Stimulated activated CD8-positive, alpha-beta memory T cell treated with anti-CD3 and anti-CD28 coated beads, Interleukin-15, amount 100 ng/mL, for 1 hour (primary cell): Measurements from ENCODE around the gene CNDP1.
"Not testable (repeated sequence)": the region's sequence is repeated elsewhere in the genome, so short reads cannot be mapped to it uniquely, and the experiment has no call there.

ENCODE experiments used
- DNase-seq: peaks from one replicate; pipeline ENCODE4 v3.0.0-alpha.2; 2020; ENCODE audit warnings: low read depth

CNDP1 gene

DNA sequence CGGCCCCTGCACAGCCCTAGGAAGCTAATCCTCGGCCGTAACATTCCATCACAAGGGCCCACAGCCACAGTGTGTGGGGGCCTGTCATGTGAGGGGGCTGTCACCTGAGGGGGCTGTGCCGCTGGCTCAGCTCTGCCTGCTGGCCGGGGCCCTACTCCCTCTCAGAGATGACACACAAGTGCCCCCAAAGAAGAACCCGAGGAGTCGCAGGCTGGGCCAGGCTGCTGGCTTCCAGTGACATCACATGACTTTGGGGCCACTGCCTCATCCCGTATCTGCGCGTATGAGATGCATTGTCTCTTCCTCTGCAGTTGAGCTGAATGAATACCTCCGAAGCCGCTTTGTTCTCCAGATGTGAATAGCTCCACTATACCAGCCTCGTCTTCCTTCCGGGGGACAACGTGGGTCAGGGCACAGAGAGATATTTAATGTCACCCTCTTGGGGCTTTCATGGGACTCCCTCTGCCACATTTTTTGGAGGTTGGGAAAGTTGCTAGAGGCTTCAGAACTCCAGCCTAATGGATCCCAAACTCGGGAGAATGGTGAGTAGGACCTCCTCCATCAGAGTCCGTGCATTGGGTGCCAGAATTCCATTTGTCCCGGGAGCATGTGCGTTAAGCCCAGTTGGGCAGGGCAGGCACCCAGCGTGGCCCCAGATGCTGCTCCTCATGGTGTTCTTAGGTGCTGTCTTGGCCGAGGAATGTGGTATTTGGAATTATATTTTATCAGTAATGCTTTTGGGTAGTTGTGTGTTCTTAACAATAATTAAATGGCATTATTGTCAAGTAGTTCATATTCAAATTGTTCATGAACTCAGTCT lies at the start of gene CNDP1:
TSS of gene CNDP1 (plus strand) at position 351 of the 820 bp plus-strand sequence. CDS start at position 519, 168 bp downstream.
- no peak for DNase-seq

- DNase-seq = no peak
Observed at GRCh38 chr18:74486119-74486849, 48.0 kb upstream of the CNDP1 start.

DNA sequence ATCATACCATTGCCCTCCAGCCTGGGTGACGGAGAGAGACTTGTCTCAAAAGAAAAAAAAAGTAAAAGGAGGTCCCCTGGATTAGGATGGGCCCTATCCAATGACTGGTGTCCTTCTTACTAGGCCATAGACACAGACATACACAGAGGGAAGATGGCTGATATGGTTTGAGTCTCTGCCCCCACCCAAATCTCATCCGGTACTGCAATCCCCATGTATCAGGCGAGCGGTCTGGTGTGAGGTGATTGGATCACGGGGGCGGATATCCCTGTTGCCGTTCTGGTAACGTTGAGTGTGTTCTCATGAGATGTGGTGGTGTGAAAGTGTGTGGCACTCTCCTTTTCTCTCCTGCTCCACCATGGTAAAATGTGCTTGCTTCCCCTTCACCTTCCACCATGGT lies 45.9 kb upstream of the CNDP1 start:
- DNase-seq = no peak

DNA sequence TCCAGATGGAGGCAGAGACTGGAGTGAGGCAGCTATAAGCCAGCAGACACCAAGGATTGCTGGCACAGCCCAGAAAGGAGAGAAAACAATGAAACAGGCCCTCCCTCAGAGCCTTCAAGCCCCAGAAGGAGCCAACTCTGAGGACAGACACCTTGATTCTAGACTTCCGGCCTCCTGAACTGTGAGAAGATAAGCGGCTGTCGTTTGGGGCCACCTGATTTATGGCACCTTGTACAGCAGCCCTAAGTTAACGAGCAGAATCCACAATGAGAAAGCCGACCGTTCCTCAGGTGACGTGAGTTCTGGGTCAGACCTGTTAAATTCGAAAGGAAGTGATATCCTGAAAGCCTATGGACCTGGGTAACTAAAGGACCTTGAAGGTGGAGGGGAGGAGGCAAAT lies 45.4 kb upstream of the CNDP1 start:
- DNase-seq = no peak

DNA sequence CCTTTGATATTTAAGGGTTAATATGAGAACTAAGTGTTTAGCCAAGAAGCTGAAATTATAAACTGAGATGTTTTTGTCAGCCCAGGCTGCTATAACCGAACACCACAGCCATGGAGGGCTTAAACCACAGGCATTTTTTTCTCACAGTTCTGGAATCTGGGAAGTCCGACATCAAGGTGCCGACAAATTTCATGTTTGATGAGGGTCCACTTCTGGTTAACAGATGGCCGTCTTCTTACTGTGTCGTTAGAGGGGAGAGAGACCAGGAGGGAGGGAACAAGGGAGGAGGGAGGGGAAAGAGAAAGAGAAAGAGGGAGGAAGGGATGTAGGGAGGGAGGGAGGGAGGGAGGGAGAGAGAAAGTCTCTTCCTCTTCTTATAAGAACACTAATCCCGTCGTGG lies 44.6 kb upstream of the CNDP1 start:
- no peak for DNase-seq

- DNase-seq = no peak
Observed at GRCh38 chr18:74492259-74492658, 42.0 kb upstream of the CNDP1 start.

DNA sequence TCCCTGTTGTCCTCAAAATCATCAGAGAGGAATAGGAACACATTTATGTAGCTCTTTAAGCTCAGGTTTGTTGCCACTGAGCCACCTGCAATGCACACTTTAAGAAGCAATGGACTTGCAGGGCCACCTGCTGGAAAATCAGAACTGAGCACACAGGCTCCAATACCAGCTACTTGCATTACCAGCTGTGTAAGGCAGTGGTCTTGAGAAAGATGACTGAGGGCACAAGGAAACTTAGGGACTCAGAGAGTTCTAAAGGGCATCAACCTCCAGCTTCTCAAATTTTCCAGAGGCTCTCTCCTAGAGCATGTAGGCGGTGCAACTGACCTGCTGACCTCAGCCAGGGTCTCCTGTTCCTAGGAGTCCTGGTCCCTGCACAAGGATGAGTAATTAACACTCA lies 40.6 kb upstream of the CNDP1 start:
- DNase-seq = peak; percentile 24

GRCh38 chr18:74494514-74494913 lies 39.8 kb upstream of the CNDP1 start:
- no peak for DNase-seq

DNA sequence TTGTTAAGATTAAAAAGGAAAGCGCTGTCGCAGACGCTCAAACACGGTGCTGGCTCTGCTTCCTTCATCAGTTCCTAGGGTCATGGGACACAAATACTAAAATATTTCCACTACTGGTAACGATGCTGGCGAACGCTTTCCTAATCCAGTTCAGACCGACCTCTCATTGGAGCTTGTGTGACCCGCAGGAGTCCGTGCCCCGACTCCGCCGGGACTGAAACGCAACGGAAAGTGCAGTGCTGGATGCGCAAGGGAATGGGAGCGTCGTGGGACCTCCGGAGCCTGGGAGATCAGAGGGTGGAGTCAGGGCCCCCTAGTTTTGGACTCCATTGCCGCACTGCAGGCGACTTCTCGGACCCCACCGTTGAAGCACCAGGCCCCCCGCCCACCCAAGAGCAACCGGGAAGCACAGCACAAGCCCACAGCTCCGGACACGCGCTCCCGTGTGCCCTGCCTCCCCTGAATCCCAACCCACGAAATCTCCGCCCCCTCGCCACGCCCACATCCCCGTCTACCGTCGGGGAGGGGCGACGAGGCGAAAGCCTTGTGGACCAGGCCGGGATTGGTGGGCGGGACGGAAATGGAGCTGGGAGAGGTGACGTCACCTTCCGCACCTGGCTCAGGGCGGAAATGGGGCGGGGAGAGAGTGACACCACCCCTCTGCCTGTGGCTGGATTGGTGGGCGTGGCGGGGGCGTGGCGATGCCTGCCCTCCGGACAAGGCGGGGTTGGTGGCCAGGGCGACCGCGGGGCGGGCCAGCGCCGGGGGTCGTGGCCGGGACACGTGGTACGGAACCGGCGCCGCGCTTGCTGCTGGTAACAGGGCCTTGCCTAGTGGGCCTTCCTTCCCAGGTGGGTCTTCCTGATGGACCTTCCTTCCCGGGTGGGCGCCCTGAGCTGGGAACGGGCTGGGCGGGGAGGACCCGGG lies 38.5 kb upstream of the CNDP1 start, which contains the start of gene CNDP2:
TSS of gene CNDP2 (plus strand) at position 783 of the 927 bp plus-strand sequence. CDS start 3,611 bp downstream, outside the sequence.
- peak; percentile 98 for DNase-seq

DNA sequence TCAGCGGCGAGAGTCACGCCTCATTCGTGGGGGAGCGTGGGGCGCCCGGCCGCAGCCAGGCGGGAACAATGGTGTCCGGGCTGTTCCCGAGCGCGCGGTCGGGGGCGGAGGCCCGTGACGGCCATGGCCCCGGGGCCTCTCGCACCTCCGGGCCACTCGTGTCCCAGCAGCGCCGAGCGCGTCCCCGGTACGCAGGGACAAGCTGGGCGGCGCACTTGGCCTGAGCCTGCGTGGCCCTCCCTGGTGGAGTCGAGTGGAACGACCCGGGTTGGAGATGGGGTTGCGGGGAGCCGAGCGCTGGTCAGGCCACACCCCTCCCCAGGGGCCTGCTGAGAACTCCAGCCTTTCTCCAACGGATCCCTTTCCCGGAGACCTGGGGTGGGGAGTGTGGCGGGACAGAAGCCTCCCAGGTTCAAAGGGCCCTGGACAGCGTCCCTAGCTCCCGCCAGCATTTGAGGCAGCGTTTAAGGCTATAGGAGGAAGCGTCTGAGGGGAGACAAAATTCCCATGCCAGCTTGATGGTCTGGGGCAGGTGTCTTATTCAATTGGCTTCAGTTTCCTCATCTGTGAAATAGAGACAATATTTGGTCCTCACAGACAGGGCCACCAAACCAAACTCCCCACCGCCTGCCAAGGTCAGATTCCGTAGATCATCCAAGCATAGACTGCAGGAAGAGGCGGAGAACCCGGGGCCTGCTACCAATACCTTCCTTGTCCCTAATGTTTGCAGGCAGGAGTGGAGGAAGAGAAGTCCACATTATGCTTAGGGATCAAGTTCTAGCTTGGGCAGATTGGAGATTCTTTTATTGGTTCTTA lies 37.6 kb upstream of the CNDP1 start:
- no peak for DNase-seq

- no peak for DNase-seq
Observed at GRCh38 chr18:74497324-74497676, 37.0 kb upstream of the CNDP1 start.

DNA sequence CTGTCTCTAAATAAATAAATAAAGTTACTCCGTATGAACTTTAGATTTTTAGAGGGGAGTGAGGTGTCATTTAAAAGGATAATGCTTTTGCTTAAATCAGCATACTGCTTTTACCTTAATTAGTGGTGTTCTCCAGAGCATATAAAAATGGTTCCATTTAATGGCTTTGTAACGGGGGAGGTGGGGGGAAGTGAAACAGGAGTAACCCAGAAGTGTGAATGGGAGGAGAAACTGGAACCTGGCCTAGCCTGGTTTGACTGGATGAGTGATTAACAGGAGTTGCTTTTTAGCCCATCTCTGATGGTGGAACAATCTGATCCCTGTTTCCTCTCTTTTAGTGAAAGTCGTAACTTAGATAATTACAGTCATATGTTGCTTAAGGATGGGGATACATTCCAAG lies 36.5 kb upstream of the CNDP1 start:
- no peak for DNase-seq

GRCh38 chr18:74498712-74499627 lies 35.3 kb upstream of the CNDP1 start:
- DNase-seq = peak; percentile 59

GRCh38 chr18:74499633-74500032 lies 34.7 kb upstream of the CNDP1 start:
- no peak for DNase-seq

- DNase-seq = no peak
Observed at GRCh38 chr18:74500372-74500771, 33.9 kb upstream of the CNDP1 start.

DNA sequence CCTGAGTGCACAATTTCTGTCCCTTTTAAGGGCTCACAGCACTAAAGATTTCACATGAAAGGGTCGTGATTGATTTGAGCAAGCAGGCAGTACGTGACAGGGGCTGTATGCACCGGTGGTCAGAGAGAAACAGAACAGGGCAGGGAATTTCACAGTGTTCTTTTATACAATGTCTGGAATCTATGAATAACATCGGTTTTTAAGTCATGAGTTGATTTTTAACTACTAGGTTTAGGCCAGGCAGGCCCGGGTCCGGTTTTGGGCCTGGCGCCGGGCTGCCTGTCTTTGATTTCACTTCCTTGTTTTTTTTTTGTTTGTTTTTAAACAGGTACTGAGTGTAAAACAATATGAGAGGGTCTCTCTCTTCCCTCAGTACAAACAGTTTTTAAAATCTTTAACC lies 33.5 kb upstream of the CNDP1 start:
- not testable (repeated sequence) for DNase-seq

DNA sequence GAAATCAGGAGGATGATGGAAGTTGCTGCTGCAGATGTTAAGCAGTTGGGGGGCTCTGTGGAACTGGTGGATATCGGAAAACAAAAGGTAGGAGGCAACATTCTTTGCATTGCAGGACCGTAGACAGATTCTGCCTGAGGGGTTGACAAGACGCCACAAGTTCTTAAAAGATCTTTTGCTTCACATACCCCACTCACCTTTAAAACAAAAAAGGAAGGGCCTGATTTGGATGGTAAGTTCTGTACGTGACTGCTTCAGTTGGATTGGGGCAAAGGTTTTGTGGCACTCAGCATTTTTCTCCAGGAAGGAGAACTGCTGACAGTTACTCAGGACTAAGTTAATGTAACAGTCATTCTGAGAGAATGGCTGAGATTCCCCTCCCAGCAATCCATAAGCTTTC lies 32.9 kb upstream of the CNDP1 start:
- DNase-seq = no peak

GRCh38 chr18:74503137-74503536 lies 31.2 kb upstream of the CNDP1 start:
- no peak for DNase-seq

- DNase-seq = no peak
Observed at GRCh38 chr18:74505776-74506175, 28.5 kb upstream of the CNDP1 start.

GRCh38 chr18:74506448-74507084 lies 27.7 kb upstream of the CNDP1 start:
- DNase-seq = no peak
